KMS-11 (cell line): ENCODE measurements around the gene KIF3C.

Experiments
- H2AFZ ChIP-seq: fragments of 200-600 bp; sonication (generic); 2 replicates; pipeline ENCODE4 v1.6.1; 2016; ENCODE audit warnings: antibody characterized with exemption, mixed run types, low read depth
- H3K27ac ChIP-seq: fragments of 200-600 bp; sonication (generic); 2 replicates; pipeline ENCODE4 v1.6.1; 2016; ENCODE audit warnings: mild to moderate bottlenecking, mixed run types
- H3K27me3 ChIP-seq: fragments of 200-600 bp; sonication (generic); 2 replicates; pipeline ENCODE4 v1.6.1; 2017; ENCODE audit warnings: mild to moderate bottlenecking, low read depth, mixed run types, moderate library complexity; ENCODE audit not compliant: insufficient read depth
- H3K36me3 ChIP-seq: fragments of 200-600 bp; sonication (generic); 2 replicates; pipeline ENCODE4 v1.6.1; 2017; ENCODE audit warnings: mild to moderate bottlenecking, mixed run types; ENCODE audit not compliant: insufficient read depth
- H3K4me1 ChIP-seq: fragments of 200-600 bp; sonication (generic); 2 replicates; pipeline ENCODE4 v1.6.1; 2016; ENCODE audit warnings: mild to moderate bottlenecking, low read depth, mixed run types; ENCODE audit not compliant: poor library complexity, severe bottlenecking
- H3K4me2 ChIP-seq: fragments of 200-600 bp; sonication (generic); 2 replicates; pipeline ENCODE4 v1.7.0; 2016; ENCODE audit warnings: mild to moderate bottlenecking, mixed run types
- H3K4me3 ChIP-seq: fragments of 200-600 bp; sonication (generic); IDR thresholded peaks from 2 replicates; pipeline ENCODE4 v1.6.1; 2017; ENCODE audit warnings: low read depth, low read length, mixed read lengths; ENCODE audit not compliant: insufficient read depth
- H3K79me2 ChIP-seq: fragments of 200-600 bp; sonication (generic); 2 replicates; pipeline ENCODE4 v1.6.1; 2016; ENCODE audit warnings: low read depth, mixed run types; ENCODE audit not compliant: insufficient read depth
- H3K9ac ChIP-seq: fragments of 200-600 bp; sonication (generic); 2 replicates; pipeline ENCODE4 v1.6.1; 2016; ENCODE audit warnings: mild to moderate bottlenecking, mixed run types
- H4K20me1 ChIP-seq: fragments of 200-600 bp; sonication (generic); 2 replicates; pipeline ENCODE4 v1.6.1; 2016; ENCODE audit warnings: mild to moderate bottlenecking, mixed run types; ENCODE audit not compliant: insufficient read depth
- TF ChIP-seq, protein P1 (sequence below): fragments of 200-600 bp; sonication (generic); conservative IDR thresholded peaks from 2 replicates; pipeline ENCODE4 v1.6.1; 2017; ENCODE audit warnings: low read depth, mild to moderate bottlenecking, antibody characterized with exemption, low read length, moderate library complexity, mixed read lengths

KIF3C gene

GRCh38 chr2:25994509-25994908, 12.2 kb upstream of the KIF3C start:
- Histone ChIP-seq H3K36me3 (no peaks in the 10 kb centered on the region), H3K27ac (no peak overlapping the region), H3K4me3 (no peak overlapping the region), H3K9ac (no peak overlapping the region), H3K79me2 (no peaks in the 10 kb centered on the region), H4K20me1 (no peaks in the 10 kb centered on the region), H2AFZ (no peak overlapping the region), H3K27me3 (0 out of 2 replicates have a peak, but pooled peaks cover 3% of the 10 kb centered on the region), H3K4me1 (peaks cover 3% of the 10 kb centered on the region), H3K4me2 (no peak overlapping the region)
- TF ChIP-seq, protein P1, sequence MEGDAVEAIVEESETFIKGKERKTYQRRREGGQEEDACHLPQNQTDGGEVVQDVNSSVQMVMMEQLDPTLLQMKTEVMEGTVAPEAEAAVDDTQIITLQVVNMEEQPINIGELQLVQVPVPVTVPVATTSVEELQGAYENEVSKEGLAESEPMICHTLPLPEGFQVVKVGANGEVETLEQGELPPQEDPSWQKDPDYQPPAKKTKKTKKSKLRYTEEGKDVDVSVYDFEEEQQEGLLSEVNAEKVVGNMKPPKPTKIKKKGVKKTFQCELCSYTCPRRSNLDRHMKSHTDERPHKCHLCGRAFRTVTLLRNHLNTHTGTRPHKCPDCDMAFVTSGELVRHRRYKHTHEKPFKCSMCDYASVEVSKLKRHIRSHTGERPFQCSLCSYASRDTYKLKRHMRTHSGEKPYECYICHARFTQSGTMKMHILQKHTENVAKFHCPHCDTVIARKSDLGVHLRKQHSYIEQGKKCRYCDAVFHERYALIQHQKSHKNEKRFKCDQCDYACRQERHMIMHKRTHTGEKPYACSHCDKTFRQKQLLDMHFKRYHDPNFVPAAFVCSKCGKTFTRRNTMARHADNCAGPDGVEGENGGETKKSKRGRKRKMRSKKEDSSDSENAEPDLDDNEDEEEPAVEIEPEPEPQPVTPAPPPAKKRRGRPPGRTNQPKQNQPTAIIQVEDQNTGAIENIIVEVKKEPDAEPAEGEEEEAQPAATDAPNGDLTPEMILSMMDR, result no peak

GRCh38 chr2:25993049-25993448, 10.8 kb upstream of the KIF3C start:
- Histone ChIP-seq H3K27me3 (0 out of 2 replicates have a peak, but pooled peaks cover 3% of the 10 kb centered on the region), H3K4me2 (no peak overlapping the region), H4K20me1 (no peaks in the 10 kb centered on the region), H2AFZ (no peak overlapping the region), H3K4me3 (no peak overlapping the region), H3K27ac (no peak overlapping the region), H3K36me3 (no peaks in the 10 kb centered on the region), H3K4me1 (peaks cover 3% of the 10 kb centered on the region), H3K79me2 (no peaks in the 10 kb centered on the region), H3K9ac (no peak overlapping the region)
- TF ChIP-seq, protein P1, result no peak

- Histone ChIP-seq H2AFZ (no peak overlapping the region), H3K79me2 (no peaks in the 10 kb centered on the region), H3K27me3 (0 out of 2 replicates have a peak, but pooled peaks cover 3% of the 10 kb centered on the region), H4K20me1 (no peaks in the 10 kb centered on the region), H3K9ac (no peak overlapping the region), H3K4me3 (no peak overlapping the region), H3K36me3 (no peaks in the 10 kb centered on the region), H3K4me1 (peaks cover 3% of the 10 kb centered on the region), H3K27ac (no peak overlapping the region), H3K4me2 (no peak overlapping the region)
- TF ChIP-seq, protein P1, result no peak
These were observed 10.3 kb upstream of the KIF3C start for GRCh38 chr2:25992556-25992955.

DNA sequence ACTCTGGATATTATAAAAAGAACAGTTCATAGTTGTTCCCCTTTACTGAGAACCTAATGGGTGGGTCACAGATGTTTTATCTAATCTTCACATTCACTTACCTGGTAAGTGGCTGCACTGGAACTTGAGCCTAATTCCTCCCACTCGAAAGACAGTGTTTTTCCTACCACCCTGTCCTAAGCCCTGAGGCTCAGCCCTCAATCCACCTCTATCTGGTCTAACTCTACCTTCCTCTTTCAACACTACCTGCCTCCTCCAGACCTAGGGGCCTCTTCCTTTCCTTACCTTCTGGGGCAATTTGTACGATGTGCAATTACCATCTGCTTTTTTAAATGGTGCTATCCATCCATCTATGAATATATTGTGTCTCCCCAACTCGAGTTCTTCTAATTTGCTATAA, 9.7 kb upstream of the KIF3C start:
- H3K4me1 ChIP-seq, result peaks cover 3% of the 10 kb centered on the region
- H3K4me2 ChIP-seq, result peak overlapping the region; percentile 59; the same call in 1 of the 2 replicates
- H4K20me1 ChIP-seq, result no peaks in the 10 kb centered on the region
- H3K27me3 ChIP-seq, result 0 out of 2 replicates have a peak, but pooled peaks cover 3% of the 10 kb centered on the region
- no peak overlapping the region for H3K4me3 ChIP-seq
- no peak overlapping the region for H3K27ac ChIP-seq
- no peak overlapping the region for H2AFZ ChIP-seq
- H3K36me3 ChIP-seq, result no peaks in the 10 kb centered on the region
- no peaks in the 10 kb centered on the region for H3K79me2 ChIP-seq
- no peak overlapping the region for H3K9ac ChIP-seq
- TF ChIP-seq, protein P1, result no peak
